Epithelial cell of proximal tubule (primary cell): Measurements from ENCODE around the gene TCP11L2. TPM values are rescaled to one million over a fixed set of nuclear protein-coding genes. Genes with fewer than 3 reads are reported as not detected.

ENCODE experiments used
- DNase-seq: peaks from one replicate; pipeline ENCODE4 v3.0.0-alpha.2; 2011; ENCODE audit warnings: low read depth
- H3K4me3 ChIP-seq: 2 replicates; pipeline ENCODE4 v1.5.1; 2011; ENCODE audit warnings: low read depth, mild to moderate bottlenecking, low read length
- CTCF ChIP-seq: conservative IDR thresholded peaks from 2 replicates; pipeline ENCODE4 v1.5.1; 2012; ENCODE audit warnings: low read depth, mild to moderate bottlenecking, low read length
- total RNA-seq: library from RNA; depleted of rRNA; stranded (reverse); fragments of >200 nt; gene quantifications from 2 replicates; pipeline ENCODE4 v1.2.3, GENCODE V29; 2015

Gene TCP11L2
- total RNA-seq, 1 donor from 2014 or later: 2.9 TPM

GRCh38 chr12:106353175-106353574 lies 50.6 kb downstream of the TCP11L2 start:
- no peak overlapping the region for H3K4me3 ChIP-seq
- DNase-seq: no peak
- no peak for TF ChIP-seq CTCF

DNA sequence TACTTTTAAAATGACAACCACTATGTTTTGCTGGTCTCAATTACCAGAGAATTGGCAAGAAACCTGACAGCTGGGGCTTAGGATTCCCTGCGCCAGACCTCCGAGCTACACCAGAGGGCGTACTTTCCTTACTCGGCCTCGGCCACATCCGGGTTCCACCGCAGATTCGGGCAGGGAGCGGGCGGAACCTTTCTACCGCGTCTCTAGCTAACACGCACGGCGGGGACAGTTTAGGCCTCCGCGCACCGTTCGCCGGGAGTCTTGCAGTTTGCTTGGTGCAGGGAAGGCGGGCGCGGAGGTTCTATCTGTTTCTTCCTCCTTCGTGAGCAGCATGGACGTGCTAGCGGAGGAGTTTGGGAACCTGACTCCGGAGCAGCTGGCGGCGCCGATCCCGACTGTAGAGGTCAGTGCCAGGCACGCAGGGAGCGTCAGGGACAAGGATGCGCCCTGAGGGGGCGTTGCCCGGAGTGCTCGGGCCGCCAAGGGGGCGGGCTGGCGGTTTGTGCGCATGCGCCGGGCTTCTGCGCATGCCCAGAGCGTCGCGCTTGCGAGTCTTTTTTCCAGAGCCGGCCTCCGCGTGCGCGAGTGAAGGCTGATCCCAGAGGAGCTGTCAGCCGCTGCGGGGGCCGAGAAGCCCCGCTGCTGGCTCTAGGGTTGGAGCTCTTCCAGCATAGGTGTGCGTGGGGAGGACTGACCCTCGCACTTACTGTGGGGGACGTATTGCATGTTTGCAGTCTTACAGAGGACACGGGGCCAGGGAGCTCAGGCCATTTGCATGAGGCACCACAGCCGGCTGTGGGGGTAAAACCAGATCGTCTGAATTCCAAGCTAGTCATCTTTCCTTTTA lies 55.2 kb downstream of the TCP11L2 start, which contains the start of gene POLR3B:
TSS of gene POLR3B (plus strand) at position 200 of the 847 bp plus-strand sequence. CDS start at position 332, 132 bp downstream.
- peak; percentile 92 for TF ChIP-seq CTCF
- peak; percentile 55 for DNase-seq
- H3K4me3 ChIP-seq: peak within 1 kb of the TSS; percentile 86

DNA sequence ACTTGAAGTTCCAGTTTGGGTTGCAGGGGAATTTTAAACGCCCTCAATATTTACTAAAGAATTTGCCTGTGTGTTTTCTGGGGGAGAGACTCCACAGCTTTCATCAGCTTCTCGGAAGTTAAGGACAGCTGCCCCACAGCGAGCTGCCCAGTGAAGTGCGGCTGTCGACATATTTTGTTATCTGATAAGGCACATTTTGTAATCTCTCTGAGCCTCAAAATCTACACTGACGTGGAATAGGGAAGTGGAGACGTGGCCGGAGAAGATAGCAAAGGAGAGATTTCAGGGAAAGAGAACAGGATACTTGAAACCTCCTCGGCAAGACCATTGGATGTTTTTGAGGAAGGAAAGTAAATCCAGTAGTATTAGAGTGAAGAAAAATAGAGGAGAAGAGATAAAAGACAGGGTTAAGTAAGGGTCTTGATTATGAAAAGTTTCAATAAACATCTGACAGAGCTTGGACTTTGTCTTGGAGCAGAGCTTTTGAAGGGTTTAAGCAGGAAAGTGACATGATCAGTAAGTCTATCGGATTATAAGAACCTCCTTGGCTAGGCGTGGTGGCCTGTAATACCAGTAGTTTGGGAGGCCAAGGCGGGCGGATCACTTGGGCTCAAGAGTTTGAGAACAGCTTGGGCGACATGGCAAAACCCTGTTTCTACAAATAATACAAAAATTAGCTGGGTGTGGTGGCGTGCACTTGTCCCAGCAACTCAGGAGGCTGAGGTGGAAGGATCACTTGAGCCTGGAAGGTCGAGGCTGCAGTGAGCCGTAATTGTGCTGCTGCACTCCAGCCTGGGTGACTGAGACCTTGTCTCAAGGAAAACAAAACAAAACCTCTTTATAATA lies 56.1 kb downstream of the TCP11L2 start:
- no peak for DNase-seq
- peak overlapping the region; percentile 86 for H3K4me3 ChIP-seq
- TF ChIP-seq CTCF: peak; percentile 8

- TF ChIP-seq CTCF: no peak
- H3K4me3 ChIP-seq: no peak overlapping the region
- no peak for DNase-seq
Measured at GRCh38 chr12:106359646-106360399, 57.3 kb downstream of the TCP11L2 start.

DNA sequence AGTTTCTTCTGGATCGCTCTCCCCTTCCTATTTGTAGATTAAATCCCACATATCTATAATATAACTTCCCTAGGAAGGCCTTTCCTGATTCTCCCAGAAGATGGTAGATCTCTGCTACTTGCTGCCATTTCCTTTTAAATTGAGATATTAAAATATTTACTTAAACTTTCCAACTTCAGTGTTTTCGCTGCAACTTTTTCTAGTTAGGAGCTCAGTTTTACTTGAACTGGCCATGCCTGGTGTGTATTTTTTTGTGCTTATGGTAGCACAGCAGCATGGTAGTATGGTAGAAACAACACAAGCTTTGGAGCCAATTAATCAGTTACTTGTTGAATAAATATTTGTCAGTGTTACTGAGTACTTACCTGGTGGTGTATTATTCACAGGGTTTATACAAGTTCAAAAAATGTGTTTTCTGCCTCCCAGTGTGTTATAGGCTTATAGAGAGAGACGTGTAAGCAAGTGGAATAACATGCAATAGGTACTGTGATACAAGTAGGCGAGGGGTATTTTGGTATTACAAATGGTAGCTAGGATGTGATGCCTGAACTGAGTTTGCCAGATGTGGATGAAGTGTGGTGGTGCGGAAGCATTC lies 58.0 kb downstream of the TCP11L2 start:
- H3K4me3 ChIP-seq: no peak overlapping the region
- no peak for DNase-seq
- no peak for TF ChIP-seq CTCF

DNA sequence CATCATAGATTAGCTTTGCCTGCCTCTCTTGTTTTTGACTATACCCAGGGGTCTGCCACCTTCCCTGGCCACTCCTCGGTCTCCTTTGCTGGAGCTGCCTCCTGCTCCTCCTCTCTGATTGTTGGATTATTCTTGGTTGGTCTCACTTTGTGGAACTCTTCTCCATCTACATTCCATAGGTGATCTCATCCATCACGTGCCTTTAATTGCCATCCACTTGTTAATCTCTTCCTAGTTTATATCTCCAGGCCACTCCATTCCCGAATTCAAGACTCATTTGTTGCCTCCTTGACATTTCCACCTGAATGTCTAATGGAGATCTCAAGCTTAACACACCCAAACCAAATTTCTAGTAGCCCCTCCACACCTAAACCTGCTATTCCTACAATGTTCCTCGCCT lies 60.4 kb downstream of the TCP11L2 start:
- no peak for TF ChIP-seq CTCF
- no peak for DNase-seq

More for the DNA sequence above, 60.4 kb downstream of the TCP11L2 start:
- H3K4me3 ChIP-seq: no peak overlapping the region
